Measurements from ENCODE around the gene MFAP1. TPM values are rescaled to one million over a fixed set of nuclear protein-coding genes. Genes with fewer than 3 reads are reported as not detected.

Gene MFAP1, protein sequence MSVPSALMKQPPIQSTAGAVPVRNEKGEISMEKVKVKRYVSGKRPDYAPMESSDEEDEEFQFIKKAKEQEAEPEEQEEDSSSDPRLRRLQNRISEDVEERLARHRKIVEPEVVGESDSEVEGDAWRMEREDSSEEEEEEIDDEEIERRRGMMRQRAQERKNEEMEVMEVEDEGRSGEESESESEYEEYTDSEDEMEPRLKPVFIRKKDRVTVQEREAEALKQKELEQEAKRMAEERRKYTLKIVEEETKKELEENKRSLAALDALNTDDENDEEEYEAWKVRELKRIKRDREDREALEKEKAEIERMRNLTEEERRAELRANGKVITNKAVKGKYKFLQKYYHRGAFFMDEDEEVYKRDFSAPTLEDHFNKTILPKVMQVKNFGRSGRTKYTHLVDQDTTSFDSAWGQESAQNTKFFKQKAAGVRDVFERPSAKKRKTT
- total RNA-seq (10 to 100 TPM; 16.1 to 17.4 TPM), polyA plus RNA-seq (10 to 100 TPM; 12.5 to 21.8 TPM)
- long read RNA-seq, donor 1, transcript MFAP1-201 (9 exons, 2,155 nt), result major isoform, 11 of 35 reads
- long read RNA-seq, donor 1, partial matches to known transcripts, result 23 of 35 reads
- long read RNA-seq, donor 1, other reads (novel, unspliced or antisense), result 0 of 35 reads
- long read RNA-seq, donor 2, transcript MFAP1-201 (9 exons, 2,155 nt), result major isoform, 8 of 14 reads
- long read RNA-seq, donor 2, partial matches to known transcripts, result 6 of 14 reads
- long read RNA-seq, donor 2, other reads (novel, unspliced or antisense), result 0 of 14 reads
- long read RNA-seq, donor 3, transcript MFAP1-201 (9 exons, 2,155 nt), result major isoform, 6 of 9 reads
- long read RNA-seq, donor 3, partial matches to known transcripts, result 0 of 9 reads
- long read RNA-seq, donor 3, other reads (novel, unspliced or antisense), result 0 of 9 reads
- long read RNA-seq, donor 4, partial matches to known transcripts, result 5 of 9 reads
- long read RNA-seq, donor 4, other reads (novel, unspliced or antisense), result 0 of 9 reads
- long read RNA-seq, donor 5, transcript MFAP1-201 (9 exons, 2,155 nt), result major isoform, 12 of 23 reads
- long read RNA-seq, donor 5, partial matches to known transcripts, result 9 of 23 reads
- long read RNA-seq, donor 5, other reads (novel, unspliced or antisense), result 0 of 23 reads

DNA sequence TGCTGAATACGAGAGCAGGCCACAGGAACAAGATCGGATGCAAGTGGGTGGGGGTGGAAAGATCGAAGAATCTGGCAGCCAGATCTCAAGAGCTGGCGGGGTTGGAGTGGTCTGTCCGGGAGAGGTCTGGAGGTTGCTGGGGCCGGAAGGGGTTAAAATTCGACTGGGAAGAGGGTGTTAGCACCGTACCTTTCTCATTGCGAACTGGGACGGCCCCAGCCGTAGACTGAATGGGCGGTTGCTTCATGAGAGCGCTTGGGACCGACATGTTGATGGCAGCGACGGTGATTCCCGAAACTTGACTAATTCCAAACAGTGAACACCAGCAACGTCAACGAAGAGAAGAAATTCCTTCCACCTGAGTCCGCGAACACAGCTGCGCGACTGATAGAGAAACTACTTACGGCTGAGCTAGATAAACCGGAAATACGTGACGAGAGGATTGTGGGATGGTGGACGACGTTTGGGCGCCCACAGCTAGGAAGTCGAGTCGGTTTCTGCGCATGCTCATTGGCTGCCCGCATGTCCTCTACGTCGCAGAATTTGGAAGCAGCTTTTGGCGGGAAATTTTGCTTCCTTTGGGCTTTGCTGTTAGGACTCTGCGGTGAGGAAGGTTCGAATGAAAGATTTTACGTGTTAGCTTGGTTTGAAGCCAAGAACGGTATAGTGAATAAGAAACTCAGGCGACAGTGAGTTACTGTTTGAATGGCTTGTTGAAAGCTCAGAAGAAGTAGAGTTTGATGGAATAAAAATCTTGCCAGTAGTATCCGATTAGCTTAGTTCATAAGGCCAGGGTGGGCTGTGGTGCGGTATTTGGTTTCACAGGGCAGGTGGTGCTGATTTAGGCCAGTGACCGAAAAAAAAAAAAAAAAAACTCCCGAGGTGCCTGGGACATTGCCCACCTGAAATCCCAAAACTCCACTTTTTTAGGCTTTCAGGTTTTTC is at the start of gene MFAP1:
Gene MFAP1, minus strand, starts transcription at position 389 of the 945 bp plus-strand sequence. Its CDS starts 121 bp downstream, at position 268.
- Histone ChIP-seq H3K4me3 (peak within 1 kb of the TSS; percentile 89), H3K9me3 (ENCODE audit: control insufficient read depth in 4 of 4, insufficient read depth in 3 of 4, low read length in 3 of 4) (no peaks in the 10 kb centered on the region), H3K9ac (ENCODE audit: insufficient read depth in 1 of 2, low read length in 2 of 2) (peak within 1 kb of the TSS; percentile 82 to 99), H3K27me3 (ENCODE audit: control insufficient read depth in 3 of 3, insufficient read depth in 3 of 3, low read length in 2 of 3) (no peaks in the 10 kb centered on the region), H3K36me3 (ENCODE audit: control insufficient read depth in 4 of 4, insufficient read depth in 4 of 4, low read length in 4 of 4) (peaks cover 0 to 2% (median 0%) of the 10 kb centered on the region in 4 donors), H3K4me1 (ENCODE audit: control insufficient read depth in 5 of 5, insufficient read depth in 5 of 5, low read length in 5 of 5) (peaks cover 5 to 32% (median 8%) of the 10 kb centered on the region in 5 donors), H3K27ac (ENCODE audit: low read depth in 1 of 2, low read length in 1 of 2) (peak within 1 kb of the TSS; percentile 94 to 96)
- ATAC-seq (ENCODE audit: insufficient read depth, low FRiP score) (peak; percentile 91), DNase-seq (peak; percentile 95 to 99 (median 98))
- TF ChIP-seq, protein P1, sequence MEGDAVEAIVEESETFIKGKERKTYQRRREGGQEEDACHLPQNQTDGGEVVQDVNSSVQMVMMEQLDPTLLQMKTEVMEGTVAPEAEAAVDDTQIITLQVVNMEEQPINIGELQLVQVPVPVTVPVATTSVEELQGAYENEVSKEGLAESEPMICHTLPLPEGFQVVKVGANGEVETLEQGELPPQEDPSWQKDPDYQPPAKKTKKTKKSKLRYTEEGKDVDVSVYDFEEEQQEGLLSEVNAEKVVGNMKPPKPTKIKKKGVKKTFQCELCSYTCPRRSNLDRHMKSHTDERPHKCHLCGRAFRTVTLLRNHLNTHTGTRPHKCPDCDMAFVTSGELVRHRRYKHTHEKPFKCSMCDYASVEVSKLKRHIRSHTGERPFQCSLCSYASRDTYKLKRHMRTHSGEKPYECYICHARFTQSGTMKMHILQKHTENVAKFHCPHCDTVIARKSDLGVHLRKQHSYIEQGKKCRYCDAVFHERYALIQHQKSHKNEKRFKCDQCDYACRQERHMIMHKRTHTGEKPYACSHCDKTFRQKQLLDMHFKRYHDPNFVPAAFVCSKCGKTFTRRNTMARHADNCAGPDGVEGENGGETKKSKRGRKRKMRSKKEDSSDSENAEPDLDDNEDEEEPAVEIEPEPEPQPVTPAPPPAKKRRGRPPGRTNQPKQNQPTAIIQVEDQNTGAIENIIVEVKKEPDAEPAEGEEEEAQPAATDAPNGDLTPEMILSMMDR (IDR thresholded peaks at IDR 0.05; ENCODE audit: control extremely low read depth, extremely low read depth), result no peak
- WGBS, 2 donors, result 8 to 9% methylated on average over 46 of the region's 46 CpGs

DNA sequence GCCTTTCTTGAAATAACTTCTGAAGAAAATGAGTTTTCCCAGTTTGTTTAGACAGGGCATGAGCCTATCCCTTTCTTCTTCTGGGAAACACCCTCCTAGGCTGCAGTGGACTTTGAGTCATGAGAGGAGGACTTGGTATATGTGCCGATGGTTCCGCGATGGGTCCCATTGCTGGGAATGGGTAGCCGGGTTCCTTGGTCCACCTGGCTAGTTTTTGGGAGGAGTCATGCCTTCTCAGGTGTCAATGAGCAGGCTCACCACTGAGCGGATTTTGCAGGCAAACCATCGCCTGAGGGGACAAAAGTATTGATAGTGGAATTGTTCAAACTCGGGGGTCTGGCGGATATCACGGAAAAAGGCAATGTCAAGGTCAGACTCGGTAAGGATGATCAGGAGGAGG is 49.2 kb upstream of the MFAP1 start:
- no peaks in the 10 kb centered on the region for H3K9me3 ChIP-seq (ENCODE audit: control insufficient read depth in 4 of 4, insufficient read depth in 3 of 4, low read length in 3 of 4)
- H3K9ac ChIP-seq (ENCODE audit: insufficient read depth in 1 of 2, low read length in 2 of 2), result no peak overlapping the region
- TF ChIP-seq, protein P1 (IDR thresholded peaks at IDR 0.05; ENCODE audit: control extremely low read depth, extremely low read depth), result no peak
- peak overlapping the region in 1 of 2 donors; percentile 56 for H3K27ac ChIP-seq (ENCODE audit: low read depth in 1 of 2, low read length in 1 of 2)
- ATAC-seq (ENCODE audit: insufficient read depth, low FRiP score) (no peak), DNase-seq (no peak)
- WGBS, 2 donors, result 97% methylated on average over 10 of the region's 10 CpGs
- H3K4me3 ChIP-seq, result no peak overlapping the region
- H3K4me1 ChIP-seq (ENCODE audit: control insufficient read depth in 5 of 5, insufficient read depth in 5 of 5, low read length in 5 of 5), result no peaks in the 10 kb centered on the region
- H3K27me3 ChIP-seq (ENCODE audit: control insufficient read depth in 3 of 3, insufficient read depth in 3 of 3, low read length in 2 of 3), result no peaks in the 10 kb centered on the region
- peaks cover 0 to 3% (median under 1%) of the 10 kb centered on the region in 4 donors for H3K36me3 ChIP-seq (ENCODE audit: control insufficient read depth in 4 of 4, insufficient read depth in 4 of 4, low read length in 4 of 4)

DNA sequence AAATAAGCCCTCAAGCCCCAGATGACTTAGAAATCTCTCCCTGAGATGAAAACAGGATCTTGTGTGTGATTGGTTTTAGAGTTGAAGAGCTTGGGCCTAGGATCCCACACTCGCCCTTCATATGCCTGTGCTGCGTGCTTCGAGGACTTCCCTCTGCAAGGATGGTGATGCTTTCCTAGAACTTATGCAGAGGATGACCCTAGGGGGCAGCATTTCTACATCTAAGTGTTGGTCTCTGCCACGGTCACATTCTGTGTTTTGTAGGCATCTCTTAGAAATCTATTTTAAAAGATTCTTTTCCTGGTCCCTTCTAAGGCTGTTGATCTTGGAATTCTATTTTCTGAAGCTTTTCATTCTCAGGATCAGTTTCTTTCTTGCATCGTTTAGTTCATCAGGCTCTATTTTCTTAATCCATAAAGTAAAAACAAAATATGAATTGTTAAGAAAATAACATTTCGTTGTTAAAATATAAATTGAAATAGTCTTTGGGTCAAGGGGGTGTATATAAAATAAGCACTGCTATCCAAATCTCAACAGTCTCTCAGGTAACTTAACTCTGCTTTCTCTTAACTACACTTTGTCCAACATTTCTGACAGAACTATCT is 48.0 kb upstream of the MFAP1 start:
- Histone ChIP-seq H3K9ac (ENCODE audit: insufficient read depth in 1 of 2, low read length in 2 of 2) (no peak overlapping the region), H3K4me3 (no peak overlapping the region), H3K36me3 (ENCODE audit: control insufficient read depth in 4 of 4, insufficient read depth in 4 of 4, low read length in 4 of 4) (peaks cover 0 to 3% (median under 1%) of the 10 kb centered on the region in 4 donors), H3K27me3 (ENCODE audit: control insufficient read depth in 3 of 3, insufficient read depth in 3 of 3, low read length in 2 of 3) (no peaks in the 10 kb centered on the region), H3K9me3 (ENCODE audit: control insufficient read depth in 4 of 4, insufficient read depth in 3 of 4, low read length in 3 of 4) (no peaks in the 10 kb centered on the region), H3K4me1 (ENCODE audit: control insufficient read depth in 5 of 5, insufficient read depth in 5 of 5, low read length in 5 of 5) (no peaks in the 10 kb centered on the region), H3K27ac (ENCODE audit: low read depth in 1 of 2, low read length in 1 of 2) (peak overlapping the region in 1 of 2 donors; percentile 26)
- peak; percentile 53 to 80 (median 68) for DNase-seq
- TF ChIP-seq, protein P1 (IDR thresholded peaks at IDR 0.05; ENCODE audit: control extremely low read depth, extremely low read depth), result no peak
- WGBS, 2 donors, result 75 to 76% methylated on average over 6 of the region's 6 CpGs
- no peak for ATAC-seq (ENCODE audit: insufficient read depth, low FRiP score)
